Heart left ventricle (tissue), 16 donors: ENCODE measurements around the gene NSD1. TPM values are rescaled to one million over a fixed set of nuclear protein-coding genes. Genes with fewer than 3 reads are reported as not detected.

ENCODE experiments used
- ATAC-seq, 4 donors: fragments of 200-7000 bp; cut with Tn5 transposase; one replicate each; pipeline ENCODE4 v1.9.1; 2020 to 2022; ENCODE audit warnings: moderate library complexity in 4 of 4, mild to moderate bottlenecking in 3 of 4, moderate number of reproducible peaks in 1 of 4
- DNase-seq, 5 donors: peaks; one replicate each; pipeline ENCODE4 v3.0.0-alpha.2; 2020
- H3K27ac ChIP-seq, 12 donors: fragments of 200-600 bp; sonication (generic) in 4 of 12; one replicate each; pipeline versions ENCODE4 v1.5.0 to v1.8.0; 2016 to 2022; ENCODE audit warnings: mild to moderate bottlenecking in 2 of 12
- H3K27me3 ChIP-seq, 9 donors: fragments of 200-600 bp; sonication (generic) in 2 of 9; one replicate each; pipeline versions ENCODE4 v1.5.1 to v1.8.0; 2016 to 2022; ENCODE audit warnings: mild to moderate bottlenecking in 3 of 9
- H3K36me3 ChIP-seq, 9 donors: fragments of 200-600 bp; sonication (generic) in 2 of 9; one replicate each; pipeline versions ENCODE4 v1.5.0 to v1.8.0; 2018 to 2022; ENCODE audit warnings: mild to moderate bottlenecking in 2 of 9
- H3K4me1 ChIP-seq, 12 donors: fragments of 200-600 bp; sonication (generic) in 4 of 12; one replicate each; pipeline versions ENCODE4 v1.5.0 to v1.8.0; 2016 to 2022; ENCODE audit warnings: mild to moderate bottlenecking in 3 of 12
- H3K4me3 ChIP-seq, 12 donors: fragments of 200-600 bp; sonication (generic) in 4 of 12; one replicate each; pipeline versions ENCODE4 v1.5.0 to v1.8.0; 2017 to 2022; ENCODE audit warnings: mild to moderate bottlenecking in 9 of 12, moderate library complexity in 4 of 12
- H3K9me3 ChIP-seq, 12 donors: fragments of 200-600 bp; sonication (generic) in 4 of 12; one replicate each; pipeline versions ENCODE4 v1.5.0 to v1.8.0; 2016 to 2022; ENCODE audit warnings: mild to moderate bottlenecking in 1 of 12
- CTCF ChIP-seq, 12 donors: fragments of 200-600 bp; sonication (generic) in 4 of 12; IDR thresholded peaks; one replicate each; pipeline versions ENCODE4 v1.5.0 to v1.8.0; 2018 to 2022; ENCODE audit warnings: antibody characterized with exemption in 12 of 12, mild to moderate bottlenecking in 5 of 12
- POLR2A ChIP-seq, 2 donors: fragments of 450-650 bp; IDR thresholded peaks; one replicate each; pipeline ENCODE4 v1.6.1; 2017; ENCODE audit warnings: antibody characterized with exemption in 2 of 2, mild to moderate bottlenecking in 2 of 2, moderate library complexity in 2 of 2
- WGBS, 4 donors: extraction: QIAGEN DNeasy Blood & Tissue Kit in 2 of 4; methylation state at CpG; one replicate each; pipeline versions ENCODE4 v1.1.5 to v1.1.7; 2013 to 2018; 5-methylcytosine and 5-hydroxymethylcytosine counted together
- intact Hi-C, 10 donors: fragments of 100-400 bp; cut with DNase I; formaldehyde crosslinking; loops; one replicate each; pipeline versions ENCODE4 v1.11.1 to v1.14.2; 2022
- polyA plus RNA-seq, 2 donors: library from polyadenylated mRNA; stranded (reverse); fragments of 200-250 nt; gene quantifications; one replicate each; pipeline ENCODE4 v1.2.3, GENCODE V29; 2013
- total RNA-seq, 9 donors: library from RNA; depleted of rRNA in 2 of 9; stranded (reverse); fragments of >200 nt in 2 of 9; fragmentation: NEBNext Ultra II Directional in 3 of 9; extraction: Animal tissue kit (Norgen Biotek cat#: 25700) in 3 of 9; gene quantifications; one replicate each; pipeline versions ENCODE4 v1.1.0 to v1.2.4, GENCODE V29; 2016 to 2023
- donor health status: ischemic (EF 13 %, LVEDD 7.1; RV severe dilation, severe dysfunction).
- donor health status: healthy with polysubstance abuse.
- donor health status: DM: no; HTN: yes; CAD: no.
- donor health status: DM: no; HTN: no; CAD: no.
- donor health status: ischemic (EF 25% LVEDD 6.9; RV normal size, moderate dysfunction).
- donor health status: ischemic (EF 25% LVEDD 5.7; RV mildly dilated, moderate dysfunction).
- donor health status: healthy.
- donor health status: DM: yes; HTN: yes; CAD: no.
- donor health status: ischemic (EF 35%, LVEDD 5.7; RV mildly dilated, moderate dysfunction).
- donor health status: nonischemic (EF 11% LVEDD 7.7; RV severe dilation, severe dysfunction).
- donor health status: DM: yes; HTN: yes; CAD: no.
- donor health status: PGD.
- donor health status: ischemic (EF 29% LVEDD 5.4; RV normal size, mild dysfunction).
- donor health status: nonischemic (EF 23%, LVEDD 6.1; RV moderate dilation, normal function).

NSD1 gene
- total and polyA plus RNA-seq, 11 donors = 10.9 to 64.6 (median 43.9) TPM

GRCh38 chr5:177314376-177315342, 181.1 kb downstream of the NSD1 start:
- ATAC-seq = no peak
- WGBS, 4 donors = 82 to 88% (median 85%) methylated on average over 13 to 18 of the region's 18 CpGs
- intact Hi-C loops = loop anchor here in 9 of 10 donors (5.0 to 10.0 kb wide), 11 partner anchors 43 to 200 kb away; partner anchors contain the start of genes SLC34A1 (in 2 of the 9), DOK3 (in 1 of the 9) and RGS14 (in 1 of the 9)
- Histone ChIP-seq H3K9me3 (no peaks in the 10 kb centered on the region), H3K27ac (no peak overlapping the region), H3K36me3 (peaks cover 0 to 5% (median 0%) of the 10 kb centered on the region in 9 donors), H3K4me3 (no peak overlapping the region), H3K27me3 (no peaks in the 10 kb centered on the region), H3K4me1 (peaks cover 0 to 39% (median 23%) of the 10 kb centered on the region in 12 donors)
- DNase-seq = peak in 3 of 5 donors; percentile 21 to 39 (median 23)
- TF ChIP-seq CTCF (IDR thresholded peaks at IDR 0.05) (no peak), POLR2A (IDR thresholded peaks at IDR 0.05) (no peak)

GRCh38 chr5:177315411-177315810, 181.8 kb downstream of the NSD1 start:
- TF ChIP-seq POLR2A (IDR thresholded peaks at IDR 0.05) (no peak), CTCF (IDR thresholded peaks at IDR 0.05) (no peak)
- peaks cover 0 to 5% (median 0%) of the 10 kb centered on the region in 9 donors for H3K36me3 ChIP-seq
- no peaks in the 10 kb centered on the region for H3K9me3 ChIP-seq
- WGBS, 4 donors = 89 to 93% (median 91%) methylated on average over 3 to 7 of the region's 7 CpGs
- H3K4me1 ChIP-seq = peaks cover 0 to 35% (median 22%) of the 10 kb centered on the region in 12 donors
- DNase-seq (peak in 1 of 5 donors; percentile 42), ATAC-seq (no peak)
- H3K27me3 ChIP-seq = no peaks in the 10 kb centered on the region
- H3K4me3 ChIP-seq = no peak overlapping the region
- H3K27ac ChIP-seq = no peak overlapping the region
- intact Hi-C loops = loop anchor here in 9 of 10 donors (5.0 to 10.0 kb wide), 10 partner anchors 42 to 201 kb away; partner anchors contain the start of genes SLC34A1 (in 2 of the 9), DOK3 (in 1 of the 9) and RGS14 (in 1 of the 9)

- H3K4me1 ChIP-seq = peaks cover 0 to 35% (median 16%) of the 10 kb centered on the region in 12 donors
- WGBS, 4 donors = 78 to 98% (median 97%) methylated on average over 3 of the region's 3 CpGs
- intact Hi-C loops = loop anchor here in 9 of 10 donors (5.0 to 10.0 kb wide), 10 partner anchors 41 to 201 kb away; partner anchors contain the start of genes SLC34A1 (in 2 of the 9), DOK3 (in 1 of the 9) and RGS14 (in 1 of the 9)
- H3K27ac ChIP-seq = no peak overlapping the region
- H3K27me3 ChIP-seq = no peaks in the 10 kb centered on the region
- H3K36me3 ChIP-seq = peaks cover 0 to 8% (median 2%) of the 10 kb centered on the region in 9 donors
- no peak for ATAC-seq
- TF ChIP-seq POLR2A (IDR thresholded peaks at IDR 0.05) (no peak), CTCF (IDR thresholded peaks at IDR 0.05) (no peak)
- no peak overlapping the region for H3K4me3 ChIP-seq
- DNase-seq = peak in 1 of 5 donors; percentile 8
- no peaks in the 10 kb centered on the region for H3K9me3 ChIP-seq
Observed at GRCh38 chr5:177316005-177316404, 182.4 kb downstream of the NSD1 start.
